K562 (cell line): Measurements from ENCODE around the gene POMGNT1. TPM values are rescaled to one million over a fixed set of nuclear protein-coding genes. Genes with fewer than 3 reads are reported as not detected.

ENCODE experiments used
- ATAC-seq: fragments of 200-7000 bp; cut with Tn5 transposase; 3 replicates; pipeline ENCODE4 v1.9.1; 2020; ENCODE audit warnings: moderate library complexity
- BruUV-seq: library from RNA; stranded (reverse); fragments of 400-500 nt; replicated peaks from 2 replicates; lab custom pipeline; 2021; lab: Mats Ljungman, UMichigan
- CTCF ChIA-PET: fragments of 300-600 bp; formaldehyde crosslinking; extraction: SDS; loops from one replicate; lab custom pipeline; 2021; ENCODE audit warnings: low intra/inter-chr PET ratio; lab: Yijun Ruan, JAX
- POLR2A ChIA-PET: fragments of 300-600, 350-650 bp; sonication (Branson Sonifier 250); formaldehyde crosslinking; extraction: SDS; loops from one replicate; lab custom pipeline; 2021; ENCODE audit warnings: antibody characterized with exemption, inconsistent platforms; lab: Yijun Ruan, JAX
- DNase-seq, 4 experiments: peaks; one replicate each; pipeline versions ENCODE4 v3.0.0 to v3.0.0-alpha.2; 2011 to 2018; ENCODE audit warnings: low spot score in 3 of 4, mixed read lengths in 3 of 4; ENCODE audit errors: extremely low read depth in 1 of 4
- FAIRE-seq: peaks from 2 replicates; lab custom pipeline; 2011; peaks lifted over from hg19 to GRCh38; lab: Jason Lieb, UNC
- H2AFZ ChIP-seq: 2 replicates; pipeline ENCODE4 v1.6.0; 2011; ENCODE audit warnings: low read depth, low read length, control low read depth, inconsistent platforms
- H3K27ac ChIP-seq: fragments of 200-600 bp; 3 replicates; pipeline ENCODE4 v1.8.0; 2011; ENCODE audit warnings: low read depth, mild to moderate bottlenecking, control low read depth, inconsistent platforms, low read length, moderate library complexity, mixed read lengths; ENCODE audit errors: extremely low read depth
- H3K27me3 ChIP-seq, 2 experiments: fragments of 300-600 bp in 1 of 2; 2 replicates in 1 of 2; 3 replicates in 1 of 2; pipeline versions ENCODE4 v1.6.0 to v1.8.0; 2011; ENCODE audit warnings: inconsistent platforms in 2 of 2, low read length in 2 of 2, mild to moderate bottlenecking in 1 of 2, mixed read lengths in 1 of 2, moderate library complexity in 1 of 2; ENCODE audit not compliant: control insufficient read depth in 2 of 2, insufficient read depth in 2 of 2
- H3K36me3 ChIP-seq: fragments of 300-600 bp; 3 replicates; pipeline ENCODE4 v1.8.0; 2011; ENCODE audit warnings: mild to moderate bottlenecking, low read length, inconsistent platforms; ENCODE audit not compliant: control insufficient read depth, insufficient read depth
- H3K4me1 ChIP-seq, 2 experiments: fragments of 200-600 bp in 1 of 2; replicated peaks in 1 of 2; 2 replicates in 1 of 2; 3 replicates in 1 of 2; pipeline versions ENCODE4 v1.5.1 to v1.8.0; 2011; ENCODE audit warnings: inconsistent platforms in 2 of 2, low read length in 2 of 2, mild to moderate bottlenecking in 1 of 2, mixed read lengths in 1 of 2, moderate library complexity in 1 of 2; ENCODE audit not compliant: control insufficient read depth in 2 of 2, insufficient read depth in 2 of 2
- H3K4me2 ChIP-seq: 2 replicates; pipeline ENCODE4 v1.6.1; 2011; ENCODE audit warnings: low read length, control low read depth, inconsistent platforms, mixed read lengths; ENCODE audit not compliant: insufficient read depth
- H3K4me3 ChIP-seq: fragments of 200-600 bp; sonication (generic), shearing (Covaris generic); 2 replicates; pipeline ENCODE4 v1.5.1; 2016; ENCODE audit warnings: control low read depth, inconsistent platforms
- H3K79me2 ChIP-seq: fragments of 200-600 bp; 3 replicates; pipeline ENCODE4 v1.8.0; 2011; ENCODE audit warnings: low read length, inconsistent platforms; ENCODE audit not compliant: control insufficient read depth, insufficient read depth
- H3K9ac ChIP-seq, 2 experiments: 2 replicates each; pipeline versions ENCODE4 v1.6.0 to v1.6.1; 2011; ENCODE audit warnings: low read depth in 2 of 2, low read length in 2 of 2, control low read depth in 1 of 2, inconsistent platforms in 1 of 2, mild to moderate bottlenecking in 1 of 2, mixed read lengths in 1 of 2; ENCODE audit not compliant: insufficient read depth in 1 of 2
- H3K9me1 ChIP-seq: one replicate; pipeline ENCODE4 v1.6.0; 2011; ENCODE audit warnings: inconsistent platforms, mild to moderate bottlenecking, low read length, moderate library complexity; ENCODE audit not compliant: control insufficient read depth, insufficient read depth
- H3K9me3 ChIP-seq: replicated peaks from 2 replicates; pipeline ENCODE4 v1.5.1; 2011; ENCODE audit warnings: low read depth, low read length, inconsistent platforms; ENCODE audit not compliant: control insufficient read depth, insufficient read depth
- H4K20me1 ChIP-seq: replicated peaks from 2 replicates; pipeline ENCODE4 v1.6.1; 2011; ENCODE audit warnings: low read length, inconsistent platforms, mixed read lengths; ENCODE audit not compliant: control insufficient read depth, insufficient read depth
- BCL6 ChIP-seq: fragments of 250-450 bp; sonication (Bioruptor Pico); IDR thresholded peaks from 2 replicates; pipeline ENCODE4 v1.4.0; 2020
- KLF6 ChIP-seq: fragments of 250-450 bp; sonication (Bioruptor Pico); IDR thresholded peaks from 2 replicates; pipeline ENCODE4 v1.4.0; 2020; ENCODE audit warnings: mild to moderate bottlenecking, moderate library complexity, borderline replicate concordance
- PRPF4 ChIP-seq: fragments of 200-400 bp; formaldehyde crosslinking; IDR thresholded peaks from one replicate; pipeline ENCODE4 v1.6.1; 2017; ENCODE audit warnings: low read length, low read depth, mild to moderate bottlenecking; ENCODE audit not compliant: insufficient read depth, poor library complexity, severe bottlenecking
- SPI1 ChIP-seq: IDR thresholded peaks from 2 replicates; pipeline ENCODE4 v1.6.1; 2011; ENCODE audit warnings: low read depth, low read length, control low read depth, borderline replicate concordance
- WGBS: fragments of 100-300 bp; shearing (Covaris generic); methylation state at CpG from one replicate; pipeline ENCODE4 v1.1.6; 2016; ENCODE audit warnings: low coverage, mixed read lengths; ENCODE audit not compliant: insufficient coverage; ENCODE audit errors: missing lambda C conversion rate; 5-methylcytosine and 5-hydroxymethylcytosine counted together
- in situ Hi-C: fragments of 300-500 bp; cut with MboI; formaldehyde crosslinking; loops from 4 replicates; pipeline ENCODE4 v1.15.0; 2018; ENCODE audit warnings: inconsistent platforms, mixed read lengths
- intact Hi-C: fragments of 100-400 bp; cut with micrococcal nuclease; formaldehyde crosslinking; loops from 2 replicates; pipeline ENCODE4 v1.14.2; 2022
- polyA plus RNA-seq, 8 experiments: library from polyadenylated mRNA; depleted of rRNA in 4 of 8; stranded (reverse) in 5 of 8; unstranded in 3 of 8; fragments of >200 nt; fragmentation: Nextera tagmentation in 2 of 8; fragmentation: Illumina TruSeq in 1 of 8; extraction: Ambion mirVana in 2 of 8; extraction: Trizol in 1 of 8; gene quantifications; 2 replicates each; pipeline versions ENCODE4 v1.2.1 to v1.2.3, GENCODE V29; 2011 to 2014; ENCODE audit warnings: inconsistent platforms in 1 of 8, missing spikeins in 1 of 8
- total RNA-seq, 7 experiments: library from RNA; depleted of rRNA in 6 of 7; stranded (reverse); fragments of >200 nt in 6 of 7; fragmentation: Illumina TruSeq in 2 of 7; extraction: Trizol in 2 of 7; gene quantifications; 2 replicates each; pipeline versions ENCODE4 v1.2.1 to v1.2.3, GENCODE V29; 2011 to 2021; ENCODE audit warnings: low replicate concordance in 1 of 7

Gene POMGNT1
- total and polyA plus RNA-seq, 9 of the 15 experiments (the other 6 are each of a cell fraction or from before 2014, with no cell fraction given), result 14.1 to 58.9 (median 37.8) TPM

GRCh38 chr1:46190539-46190938 is 7.7 kb downstream of the POMGNT1 start:
- Histone ChIP-seq H3K4me2 (no peak overlapping the region), H3K27me3 (no peaks in the 10 kb centered on the region), H3K9me3 (no peaks in the 10 kb centered on the region), H3K27ac (no peak overlapping the region), H3K36me3 (peaks cover 71% of the 10 kb centered on the region), H3K9ac (peak overlapping the region in 1 of 2 experiments; percentile 67; a peak in 1 of 4 replicates), H3K4me3 (no peak overlapping the region), H3K4me1 (peaks cover 2 to 3% of the 10 kb centered on the region in 2 experiments; a peak in 3 of 5 replicates), H3K79me2 (no peaks in the 10 kb centered on the region), H3K9me1 (no peaks in the 10 kb centered on the region), H4K20me1 (no peaks in the 10 kb centered on the region; the same call in 1 of the 2 replicates), H2AFZ (no peak overlapping the region)
- POLR2A ChIA-PET, result interaction anchor here (0.6 to 1.0 kb wide), 3 partner anchors 8 to 30 kb away, joined by 3 to 4 read pairs (median 3); no protein-coding TSS in a partner anchor
- in situ Hi-C loops (loop anchor here (25.0 kb wide), 1 partner anchor 553 kb away; no protein-coding TSS in a partner anchor), intact Hi-C loops (no loop called here)
- FAIRE-seq (no peak), DNase-seq (no peak), ATAC-seq (no peak)
- TF ChIP-seq BCL6 (CRISPR knock-in tag) (no peak), PRPF4 (no peak), SPI1 (no peak), KLF6 (CRISPR knock-in tag) (no peak)
- BruUV-seq, result no TSS peak
- CTCF ChIA-PET, result interaction anchor here (0.6 kb wide), 1 partner anchor 150 kb away, joined by 5 read pairs; no protein-coding TSS in a partner anchor
- 74% methylated on average over 3 of the region's 3 CpGs for WGBS
